Coronary artery (tissue), 2 donors: ENCODE data around the gene ATAD3A.

ENCODE experiments used
- DNase-seq: peaks from one replicate; pipeline ENCODE4 v3.0.0-alpha.2; 2017; ENCODE audit warnings: low spot score
- H3K27ac ChIP-seq, 2 donors: fragments of 200-600 bp; sonication (generic); one replicate each; pipeline ENCODE4 v1.5.1; 2016 to 2019
- H3K4me3 ChIP-seq: fragments of 200-600 bp; sonication (generic); 2 replicates; pipeline ENCODE4 v1.5.1; 2016; ENCODE audit warnings: mild to moderate bottlenecking, moderate library complexity
- TF ChIP-seq, protein P1 (sequence below): fragments of 200-600 bp; sonication (generic); IDR thresholded peaks from one replicate; pipeline ENCODE4 v1.5.1; 2019; ENCODE audit warnings: antibody characterized with exemption

The ATAD3A gene

DNA sequence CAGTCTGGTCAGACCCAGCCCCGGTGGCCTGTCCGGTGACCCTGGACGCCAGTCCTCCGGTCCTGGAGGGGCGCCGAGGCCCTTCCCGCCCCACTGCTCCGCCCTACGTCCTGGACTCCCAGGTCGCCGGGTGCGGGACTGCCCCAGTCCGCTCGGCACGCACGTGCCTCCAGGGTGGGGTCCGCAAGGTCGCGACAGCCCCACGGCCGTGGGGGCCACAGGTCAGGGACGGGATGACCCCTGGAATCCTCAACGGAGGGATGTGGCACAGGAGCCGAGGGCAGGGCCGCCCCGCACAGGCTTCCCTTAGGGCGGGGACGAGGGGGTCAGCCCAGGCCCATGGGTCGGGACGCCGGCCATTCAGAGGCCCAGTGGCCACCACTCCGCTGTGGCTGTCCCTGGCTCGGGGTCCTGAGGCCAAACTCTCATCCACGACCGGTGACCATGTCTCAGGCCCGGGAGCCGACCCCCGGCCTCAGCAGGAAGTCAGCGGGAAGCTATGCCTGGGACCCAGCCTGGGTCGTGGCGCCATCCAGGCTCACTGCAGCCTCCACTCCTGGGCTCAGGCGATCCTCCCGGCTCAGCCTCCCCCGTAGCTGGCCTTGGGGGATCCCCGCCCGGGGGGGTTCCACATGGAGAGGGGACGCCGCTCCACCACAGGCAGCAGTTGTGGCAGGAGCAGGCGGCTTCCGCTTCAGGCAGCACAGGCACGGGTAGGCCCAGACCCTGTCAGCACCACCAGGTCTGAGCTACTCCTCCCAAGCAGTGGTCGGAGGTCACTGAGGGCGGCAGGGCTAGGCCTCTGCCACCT lies 29.1 kb downstream of the ATAD3A start:
- no peak for DNase-seq
- Histone ChIP-seq H3K27ac (peak overlapping the region; percentile 45 to 83), H3K4me3 (peak overlapping the region; percentile 91)
- TF ChIP-seq, protein P1, sequence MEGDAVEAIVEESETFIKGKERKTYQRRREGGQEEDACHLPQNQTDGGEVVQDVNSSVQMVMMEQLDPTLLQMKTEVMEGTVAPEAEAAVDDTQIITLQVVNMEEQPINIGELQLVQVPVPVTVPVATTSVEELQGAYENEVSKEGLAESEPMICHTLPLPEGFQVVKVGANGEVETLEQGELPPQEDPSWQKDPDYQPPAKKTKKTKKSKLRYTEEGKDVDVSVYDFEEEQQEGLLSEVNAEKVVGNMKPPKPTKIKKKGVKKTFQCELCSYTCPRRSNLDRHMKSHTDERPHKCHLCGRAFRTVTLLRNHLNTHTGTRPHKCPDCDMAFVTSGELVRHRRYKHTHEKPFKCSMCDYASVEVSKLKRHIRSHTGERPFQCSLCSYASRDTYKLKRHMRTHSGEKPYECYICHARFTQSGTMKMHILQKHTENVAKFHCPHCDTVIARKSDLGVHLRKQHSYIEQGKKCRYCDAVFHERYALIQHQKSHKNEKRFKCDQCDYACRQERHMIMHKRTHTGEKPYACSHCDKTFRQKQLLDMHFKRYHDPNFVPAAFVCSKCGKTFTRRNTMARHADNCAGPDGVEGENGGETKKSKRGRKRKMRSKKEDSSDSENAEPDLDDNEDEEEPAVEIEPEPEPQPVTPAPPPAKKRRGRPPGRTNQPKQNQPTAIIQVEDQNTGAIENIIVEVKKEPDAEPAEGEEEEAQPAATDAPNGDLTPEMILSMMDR, result no peak

DNA sequence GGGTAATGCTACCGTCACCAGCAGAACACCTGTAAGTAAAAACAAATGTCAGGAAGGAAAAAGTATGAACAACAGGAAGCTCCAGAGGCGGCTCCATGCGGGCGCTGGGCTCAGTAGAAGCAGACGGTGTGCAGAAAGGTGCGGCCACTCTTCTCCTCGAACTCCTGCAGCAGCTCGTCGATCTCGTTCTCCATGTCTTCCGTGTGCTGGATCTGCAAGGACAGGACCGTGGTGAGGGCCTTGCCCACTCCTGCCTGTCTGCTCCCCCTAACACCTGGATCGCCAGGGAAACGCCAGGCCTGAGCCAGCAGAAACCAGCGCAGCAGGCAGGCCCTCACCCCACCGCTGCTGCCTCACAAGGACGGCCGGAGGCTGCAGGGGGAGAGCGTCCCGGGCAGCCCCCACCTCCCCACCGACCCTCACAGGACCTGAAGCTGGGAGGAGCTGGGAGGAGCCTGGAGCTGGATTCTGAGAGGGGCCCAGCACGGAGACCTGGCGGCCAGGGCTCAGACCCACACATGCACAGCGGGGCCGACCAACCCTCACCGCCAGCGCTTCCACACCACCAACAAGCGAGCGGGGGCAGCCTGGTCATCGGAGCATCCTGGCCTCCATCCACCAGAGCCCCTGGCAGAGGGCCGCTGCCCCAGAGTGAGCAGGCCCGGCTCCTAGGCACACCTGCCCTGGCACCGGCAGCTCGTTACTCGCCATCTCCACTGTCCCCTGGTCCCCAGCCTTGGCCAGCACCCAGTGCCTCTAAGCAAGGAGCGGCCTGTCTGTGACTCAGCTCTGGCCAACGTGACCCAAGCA lies 30.2 kb downstream of the ATAD3A start:
- no peak overlapping the region for H3K27ac ChIP-seq
- no peak overlapping the region for H3K4me3 ChIP-seq
- TF ChIP-seq, protein P1, result no peak
- DNase-seq, result no peak

DNA sequence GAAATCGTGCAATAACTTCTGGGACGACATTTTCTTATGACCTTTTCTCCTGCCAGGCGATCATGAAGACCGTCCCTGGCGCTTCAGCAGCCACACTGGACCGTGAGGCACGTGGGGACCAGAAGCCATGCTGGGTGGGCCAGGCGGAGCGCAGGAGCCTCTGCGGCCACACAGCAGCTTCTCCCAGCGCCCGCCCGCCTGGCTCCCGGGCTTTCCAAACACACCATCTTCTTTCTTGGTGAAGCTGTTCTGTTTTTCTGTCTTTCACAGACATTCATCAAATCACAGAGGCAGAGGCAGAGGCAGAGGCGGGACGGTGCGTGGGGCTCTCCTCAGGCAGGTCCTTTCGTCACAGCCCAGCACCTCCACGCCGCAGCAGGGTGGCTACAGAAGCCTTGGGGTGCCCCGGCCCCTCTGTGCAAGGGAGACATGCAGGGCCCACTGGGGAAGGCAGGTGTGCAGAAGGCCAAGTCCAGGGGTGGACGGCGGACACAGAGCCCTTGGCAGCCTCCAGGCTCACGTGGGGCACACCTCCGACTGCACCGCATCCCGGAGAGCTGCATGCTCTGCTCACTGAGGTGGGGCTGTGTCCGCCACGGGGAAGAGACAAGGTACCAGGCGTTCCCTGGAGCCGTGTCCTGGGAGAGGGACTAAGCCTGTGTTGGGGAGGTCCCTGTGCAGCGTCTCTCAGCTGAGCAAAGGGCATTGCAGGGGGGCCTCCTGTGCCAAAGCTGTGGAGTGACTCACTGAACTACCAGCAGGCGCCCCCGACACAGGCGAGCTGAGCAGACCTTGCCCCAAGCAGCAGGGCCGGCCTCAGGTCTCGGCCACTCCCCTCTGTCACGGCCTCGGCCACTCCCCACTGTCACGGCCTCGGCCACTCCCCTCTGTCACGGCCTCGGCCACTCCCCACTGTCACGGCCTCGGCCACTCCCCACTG lies 31.1 kb downstream of the ATAD3A start:
- TF ChIP-seq, protein P1, result no peak

DNA sequence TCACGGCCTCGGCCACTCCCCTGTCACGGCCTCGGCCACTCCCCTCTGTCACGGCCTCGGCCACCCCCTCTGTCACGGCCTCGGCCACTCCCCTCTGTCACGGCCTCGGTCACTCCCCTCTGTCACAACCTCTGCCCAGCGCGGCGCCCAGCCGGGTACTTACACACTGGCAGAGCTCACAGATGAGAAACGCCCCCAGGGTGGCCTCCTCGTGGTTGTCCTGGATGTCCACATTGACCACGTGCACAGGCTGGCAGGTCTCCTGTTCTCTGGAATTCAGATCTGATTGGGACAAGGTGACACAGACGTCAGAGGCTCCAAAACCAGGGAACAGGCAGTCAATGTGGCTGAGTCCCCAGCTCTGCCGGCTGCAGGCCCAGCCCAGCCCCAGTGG lies 31.7 kb downstream of the ATAD3A start:
- TF ChIP-seq, protein P1, result no peak
- no peak overlapping the region for H3K27ac ChIP-seq
- no peak overlapping the region for H3K4me3 ChIP-seq
- no peak for DNase-seq

More for the DNA sequence above, 31.1 kb downstream of the ATAD3A start:
- no peak overlapping the region for H3K4me3 ChIP-seq
- no peak overlapping the region for H3K27ac ChIP-seq
- no peak for DNase-seq

DNA sequence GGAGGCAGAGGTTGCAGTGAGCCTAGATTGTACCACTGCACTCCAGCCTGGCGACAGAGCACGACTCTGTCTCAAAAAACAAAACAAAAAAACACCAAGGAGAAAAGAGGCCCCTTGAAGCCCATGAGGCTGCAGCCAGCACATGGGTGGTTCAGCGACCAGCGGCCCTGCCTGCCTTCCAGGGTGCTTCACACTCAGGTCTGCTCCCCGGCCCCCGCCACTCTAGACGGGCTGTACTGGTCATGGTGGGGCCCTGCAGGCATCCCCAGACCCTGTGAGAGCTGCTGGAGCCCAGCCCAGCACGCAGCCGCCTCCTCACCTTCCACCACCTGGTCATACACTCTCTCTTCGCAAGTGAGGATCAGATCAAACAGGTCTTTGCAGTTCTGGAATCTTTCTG lies 32.6 kb downstream of the ATAD3A start:
- no peak for DNase-seq

More for the DNA sequence above, 32.6 kb downstream of the ATAD3A start:
- TF ChIP-seq, protein P1, result no peak
- no peak overlapping the region for H3K4me3 ChIP-seq
- no peak overlapping the region for H3K27ac ChIP-seq
